ENCODE data around the gene C17orf107. TPM values are rescaled to one million over a fixed set of nuclear protein-coding genes. Genes with fewer than 3 reads are reported as not detected.
"Not testable (repeated sequence)": the region's sequence is repeated elsewhere in the genome, so short reads cannot be mapped to it uniquely, and the experiment has no call there.

The C17orf107 gene
- total RNA-seq, 1 experiment from 2014 or later: 2.1 TPM

DNA sequence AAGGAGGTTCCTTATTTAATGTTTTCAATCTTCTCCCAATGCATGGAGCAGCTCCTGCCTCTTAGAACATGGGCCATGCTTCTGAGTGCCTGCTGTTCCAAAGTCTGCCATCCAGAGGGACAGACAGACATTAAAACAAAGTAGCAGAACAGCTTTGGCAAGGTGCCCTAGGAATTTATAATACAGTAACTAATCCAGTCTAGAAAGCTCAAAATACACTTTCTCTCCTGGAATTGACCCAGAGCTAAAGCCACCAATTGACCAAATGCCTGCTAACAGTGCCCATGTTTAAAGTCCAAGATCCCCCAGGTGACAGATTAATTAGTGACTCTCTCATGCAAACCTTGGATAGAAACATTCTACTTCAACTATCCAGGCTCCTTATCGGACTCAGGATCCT, 14.7 kb downstream of the C17orf107 start:
- TF ChIP-seq, protein P1, sequence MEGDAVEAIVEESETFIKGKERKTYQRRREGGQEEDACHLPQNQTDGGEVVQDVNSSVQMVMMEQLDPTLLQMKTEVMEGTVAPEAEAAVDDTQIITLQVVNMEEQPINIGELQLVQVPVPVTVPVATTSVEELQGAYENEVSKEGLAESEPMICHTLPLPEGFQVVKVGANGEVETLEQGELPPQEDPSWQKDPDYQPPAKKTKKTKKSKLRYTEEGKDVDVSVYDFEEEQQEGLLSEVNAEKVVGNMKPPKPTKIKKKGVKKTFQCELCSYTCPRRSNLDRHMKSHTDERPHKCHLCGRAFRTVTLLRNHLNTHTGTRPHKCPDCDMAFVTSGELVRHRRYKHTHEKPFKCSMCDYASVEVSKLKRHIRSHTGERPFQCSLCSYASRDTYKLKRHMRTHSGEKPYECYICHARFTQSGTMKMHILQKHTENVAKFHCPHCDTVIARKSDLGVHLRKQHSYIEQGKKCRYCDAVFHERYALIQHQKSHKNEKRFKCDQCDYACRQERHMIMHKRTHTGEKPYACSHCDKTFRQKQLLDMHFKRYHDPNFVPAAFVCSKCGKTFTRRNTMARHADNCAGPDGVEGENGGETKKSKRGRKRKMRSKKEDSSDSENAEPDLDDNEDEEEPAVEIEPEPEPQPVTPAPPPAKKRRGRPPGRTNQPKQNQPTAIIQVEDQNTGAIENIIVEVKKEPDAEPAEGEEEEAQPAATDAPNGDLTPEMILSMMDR (IDR thresholded peaks at IDR 0.05; ENCODE audit: unreplicated experiment): no peak
- Mint-ChIP-seq H3K27me3 (ENCODE audit: unreplicated experiment) (no peaks in the 10 kb centered on the region), H3K27ac (ENCODE audit: unreplicated experiment) (no peak overlapping the region), H3K36me3 (ENCODE audit: insufficient read depth, unreplicated experiment) (no peaks in the 10 kb centered on the region), H3K9me3 (ENCODE audit: low read depth, unreplicated experiment) (no peaks in the 10 kb centered on the region), H3K4me1 (ENCODE audit: low read depth, unreplicated experiment) (no peaks in the 10 kb centered on the region), H3K4me3 (ENCODE audit: low read depth, unreplicated experiment) (no peak overlapping the region)
- no peak for DNase-seq
- intact Hi-C loops (cut with micrococcal nuclease; ENCODE audit: unreplicated experiment): loop anchor here (10.0 kb wide), 1 partner anchor 71 kb away; the partner anchor contains the start of gene CAMTA2
- no TSS peak for BruUV-seq (replicated peaks)
- CTCF ChIA-PET: interaction anchor here (0.6 to 1.0 kb wide), 3 partner anchors 9 to 599 kb away, joined by 3 to 7 read pairs (median 3); partner anchors contain the start of gene SPAG7

- not testable (repeated sequence) for H3K9me3 Mint-ChIP-seq (ENCODE audit: low read depth, unreplicated experiment); H3K27me3 Mint-ChIP-seq (ENCODE audit: unreplicated experiment); DNase-seq; BruUV-seq (replicated peaks); H3K4me1 Mint-ChIP-seq (ENCODE audit: low read depth, unreplicated experiment); H3K36me3 Mint-ChIP-seq (ENCODE audit: insufficient read depth, unreplicated experiment); H3K4me3 Mint-ChIP-seq (ENCODE audit: low read depth, unreplicated experiment); H3K27ac Mint-ChIP-seq (ENCODE audit: unreplicated experiment)
- intact Hi-C loops (cut with micrococcal nuclease; ENCODE audit: unreplicated experiment): loop anchor here (10.0 kb wide), 1 partner anchor 70 kb away; the partner anchor contains the start of gene CAMTA2
- CTCF ChIA-PET: interaction anchor here (0.6 to 1.0 kb wide), 3 partner anchors 53 to 1586 kb away, joined by 3 read pairs; partner anchors contain the start of gene SPAG7
These were observed 15.2 kb downstream of the C17orf107 start for GRCh38 chr17:4914551-4914950.

DNA sequence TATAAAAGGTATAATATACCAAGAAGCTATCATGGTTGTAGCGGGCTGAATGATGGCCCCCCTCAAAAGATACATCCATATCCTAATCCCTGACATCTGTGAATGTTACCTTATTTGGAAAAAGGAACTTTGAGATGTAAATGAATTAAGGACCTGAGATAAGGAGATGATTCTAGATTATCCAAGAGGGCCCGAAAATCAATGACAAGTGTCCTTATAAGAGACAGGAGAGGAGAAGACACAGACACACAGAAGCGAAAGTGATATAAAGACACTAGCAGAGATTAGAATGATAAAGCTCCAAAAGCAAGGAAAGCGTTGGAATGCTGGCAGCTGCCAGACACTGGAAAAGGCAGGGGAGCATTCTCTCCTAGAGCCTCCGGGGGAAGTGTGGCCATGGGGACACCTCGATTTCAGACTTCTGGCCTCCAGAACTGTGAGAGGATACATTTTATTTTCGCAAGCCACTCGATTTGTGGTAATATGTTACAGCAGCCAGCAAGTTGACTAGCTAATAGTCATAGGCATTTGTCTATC, 20.2 kb downstream of the C17orf107 start:
- Mint-ChIP-seq H3K27me3 (ENCODE audit: unreplicated experiment) (no peaks in the 10 kb centered on the region), H3K4me1 (ENCODE audit: low read depth, unreplicated experiment) (no peaks in the 10 kb centered on the region), H3K9me3 (ENCODE audit: low read depth, unreplicated experiment) (no peaks in the 10 kb centered on the region), H3K27ac (ENCODE audit: unreplicated experiment) (no peak overlapping the region), H3K36me3 (ENCODE audit: insufficient read depth, unreplicated experiment) (peaks cover 4% of the 10 kb centered on the region), H3K4me3 (ENCODE audit: low read depth, unreplicated experiment) (no peak overlapping the region)
- BruUV-seq (replicated peaks): no TSS peak
- CTCF ChIA-PET: no interaction called here
- intact Hi-C loops (cut with micrococcal nuclease; ENCODE audit: unreplicated experiment): loop anchor here (10.0 kb wide), 1 partner anchor 65 kb away; the partner anchor contains the start of gene CAMTA2
- DNase-seq: no peak
- TF ChIP-seq, protein P1 (IDR thresholded peaks at IDR 0.05; ENCODE audit: unreplicated experiment): no peak

GRCh38 chr17:4920351-4921048, 21.2 kb downstream of the C17orf107 start:
- Mint-ChIP-seq H3K27me3 (ENCODE audit: unreplicated experiment) (no peaks in the 10 kb centered on the region), H3K9me3 (ENCODE audit: low read depth, unreplicated experiment) (no peaks in the 10 kb centered on the region), H3K27ac (ENCODE audit: unreplicated experiment) (no peak overlapping the region), H3K36me3 (ENCODE audit: insufficient read depth, unreplicated experiment) (peaks cover 4% of the 10 kb centered on the region), H3K4me3 (ENCODE audit: low read depth, unreplicated experiment) (no peak overlapping the region), H3K4me1 (ENCODE audit: low read depth, unreplicated experiment) (no peaks in the 10 kb centered on the region)
- CTCF ChIA-PET: no interaction called here
- intact Hi-C loops (cut with micrococcal nuclease; ENCODE audit: unreplicated experiment): no loop called here
- TF ChIP-seq, protein P1 (IDR thresholded peaks at IDR 0.05; ENCODE audit: unreplicated experiment): no peak
- BruUV-seq (replicated peaks): no TSS peak
- DNase-seq: no peak

- CTCF ChIA-PET: no interaction called here
- Mint-ChIP-seq H3K27me3 (ENCODE audit: unreplicated experiment) (no peaks in the 10 kb centered on the region), H3K36me3 (ENCODE audit: insufficient read depth, unreplicated experiment) (peaks cover 4% of the 10 kb centered on the region), H3K9me3 (ENCODE audit: low read depth, unreplicated experiment) (no peaks in the 10 kb centered on the region), H3K4me3 (ENCODE audit: low read depth, unreplicated experiment) (no peak overlapping the region), H3K27ac (ENCODE audit: unreplicated experiment) (no peak overlapping the region), H3K4me1 (ENCODE audit: low read depth, unreplicated experiment) (no peaks in the 10 kb centered on the region)
- BruUV-seq (replicated peaks): no TSS peak
- intact Hi-C loops (cut with micrococcal nuclease; ENCODE audit: unreplicated experiment): no loop called here
- TF ChIP-seq, protein P1 (IDR thresholded peaks at IDR 0.05; ENCODE audit: unreplicated experiment): no peak
- no peak for DNase-seq
These were observed 22.0 kb downstream of the C17orf107 start for GRCh38 chr17:4921320-4921719.

GRCh38 chr17:4926577-4927335, 27.4 kb downstream of the C17orf107 start:
- CTCF ChIA-PET; intact Hi-C loops (cut with micrococcal nuclease; ENCODE audit: unreplicated experiment); H3K27me3 Mint-ChIP-seq (ENCODE audit: unreplicated experiment); BruUV-seq (replicated peaks); H3K4me3 Mint-ChIP-seq (ENCODE audit: low read depth, unreplicated experiment); H3K36me3 Mint-ChIP-seq (ENCODE audit: insufficient read depth, unreplicated experiment); H3K27ac Mint-ChIP-seq (ENCODE audit: unreplicated experiment); H3K4me1 Mint-ChIP-seq (ENCODE audit: low read depth, unreplicated experiment); DNase-seq; H3K9me3 Mint-ChIP-seq (ENCODE audit: low read depth, unreplicated experiment): not testable (repeated sequence)
